H9 (cell line): ENCODE measurements around the gene DOCK2. TPM values are rescaled to one million over a fixed set of nuclear protein-coding genes. Genes with fewer than 3 reads are reported as not detected.

Experiments used
- DNase-seq: peaks from one replicate; pipeline ENCODE4 v3.0.0-alpha.2; 2017
- H2AFZ ChIP-seq: one replicate; pipeline ENCODE4 v1.6.1; 2013; ENCODE audit warnings: mild to moderate bottlenecking, low read length, control low read depth, moderate library complexity
- H2AK5ac ChIP-seq: 2 replicates; pipeline ENCODE4 v1.6.1; 2013; ENCODE audit warnings: low read length, control low read depth, mixed read lengths; ENCODE audit not compliant: insufficient read length
- H2BK120ac ChIP-seq: one replicate; pipeline ENCODE4 v1.6.1; 2013; ENCODE audit warnings: low read depth, mild to moderate bottlenecking, low read length, control low read depth, inconsistent platforms; ENCODE audit not compliant: poor library complexity, severe bottlenecking
- H2BK12ac ChIP-seq: 2 replicates; pipeline ENCODE4 v1.6.1; 2013; ENCODE audit warnings: low read length, control low read depth, mixed read lengths, low read depth; ENCODE audit not compliant: insufficient read length
- H2BK15ac ChIP-seq: 2 replicates; pipeline ENCODE4 v1.6.1; 2013; ENCODE audit warnings: low read depth, low read length, control low read depth
- H2BK20ac ChIP-seq: one replicate; pipeline ENCODE4 v1.6.1; 2013; ENCODE audit warnings: low read depth, mild to moderate bottlenecking, low read length, control low read depth, inconsistent platforms; ENCODE audit not compliant: poor library complexity, severe bottlenecking
- H2BK5ac ChIP-seq: 2 replicates; pipeline ENCODE4 v1.6.1; 2013; ENCODE audit warnings: low read length, control low read depth, mixed read lengths; ENCODE audit not compliant: insufficient read length
- H3K14ac ChIP-seq: 2 replicates; pipeline ENCODE4 v1.6.1; 2013; ENCODE audit warnings: low read length, control low read depth; ENCODE audit not compliant: insufficient read depth
- H3K18ac ChIP-seq: 2 replicates; pipeline ENCODE4 v1.6.1; 2013; ENCODE audit warnings: low read depth, mild to moderate bottlenecking, mixed read lengths, low read length, control low read depth; ENCODE audit not compliant: insufficient read length
- H3K23ac ChIP-seq: 2 replicates; pipeline ENCODE4 v1.6.1; 2013; ENCODE audit warnings: low read length, control low read depth, mixed read lengths, low read depth; ENCODE audit not compliant: insufficient read length
- H3K23me2 ChIP-seq: 2 replicates; pipeline ENCODE4 v1.6.1; 2013; ENCODE audit warnings: low read depth, mild to moderate bottlenecking, mixed read lengths, low read length, control low read depth; ENCODE audit not compliant: insufficient read length, poor library complexity, severe bottlenecking
- H3K27ac ChIP-seq: 2 replicates; pipeline ENCODE4 v1.5.1; 2013; ENCODE audit warnings: low read length, control low read depth, mixed read lengths, low read depth; ENCODE audit not compliant: insufficient read length
- H3K27me3 ChIP-seq: 2 replicates; pipeline ENCODE4 v1.6.1; 2013; ENCODE audit warnings: low read length, control low read depth, inconsistent platforms; ENCODE audit not compliant: insufficient read depth
- H3K4ac ChIP-seq: 2 replicates; pipeline ENCODE4 v1.6.1; 2013; ENCODE audit warnings: low read depth, mild to moderate bottlenecking, control low read depth, inconsistent platforms, low read length, moderate library complexity
- H3K4me1 ChIP-seq: 2 replicates; pipeline ENCODE4 v1.6.1; 2013; ENCODE audit warnings: low read length, control low read depth, inconsistent platforms; ENCODE audit not compliant: insufficient read depth
- H3K4me2 ChIP-seq: 2 replicates; pipeline ENCODE4 v1.6.1; 2013; ENCODE audit warnings: low read length, control low read depth, mixed read lengths; ENCODE audit not compliant: insufficient read length, insufficient read depth
- H3K56ac ChIP-seq: 2 replicates; pipeline ENCODE4 v1.6.1; 2013; ENCODE audit warnings: low read depth, mild to moderate bottlenecking, mixed read lengths, low read length, control low read depth; ENCODE audit not compliant: insufficient read length
- H3K79me1 ChIP-seq: 2 replicates; pipeline ENCODE4 v1.6.1; 2013; ENCODE audit warnings: low read depth, mild to moderate bottlenecking, moderate library complexity, low read length, control low read depth, inconsistent platforms; ENCODE audit not compliant: insufficient read depth, poor library complexity, severe bottlenecking
- H3K79me2 ChIP-seq: 2 replicates; pipeline ENCODE4 v1.6.1; 2013; ENCODE audit warnings: low read length, control low read depth, inconsistent platforms; ENCODE audit not compliant: insufficient read depth
- H3K9ac ChIP-seq: 2 replicates; pipeline ENCODE4 v1.6.1; 2013; ENCODE audit warnings: low read length, control low read depth, mixed read lengths; ENCODE audit not compliant: insufficient read length; ENCODE audit errors: extremely low read depth
- H3K9me3 ChIP-seq: one replicate; pipeline ENCODE4 v1.6.1; 2013; ENCODE audit warnings: low read depth, low read length, inconsistent platforms; ENCODE audit not compliant: control insufficient read depth
- H3T11ph ChIP-seq: one replicate; pipeline ENCODE4 v1.6.1; 2013; ENCODE audit warnings: mild to moderate bottlenecking, low read length, control low read depth, inconsistent platforms
- H4K20me1 ChIP-seq: one replicate; pipeline ENCODE4 v1.6.1; 2013; ENCODE audit not compliant: control insufficient read depth, insufficient read length, insufficient read depth
- H4K5ac ChIP-seq: 2 replicates; pipeline ENCODE4 v1.6.1; 2013; ENCODE audit warnings: low read depth, mild to moderate bottlenecking, mixed read lengths, low read length, control low read depth; ENCODE audit not compliant: insufficient read length
- H4K8ac ChIP-seq: replicated peaks from 2 replicates; pipeline ENCODE4 v1.6.1; 2013; ENCODE audit warnings: low read length, control low read depth, mixed read lengths, low read depth; ENCODE audit not compliant: insufficient read length
- H4K91ac ChIP-seq: 2 replicates; pipeline ENCODE4 v1.6.1; 2013; ENCODE audit warnings: low read depth, mild to moderate bottlenecking, moderate library complexity, mixed read lengths, low read length, control low read depth; ENCODE audit not compliant: insufficient read length
- H3K27ac Mint-ChIP-seq, 3 experiments: 2 replicates in 2 of 3; 3 replicates in 1 of 3; pipeline ENCODE4 v1.8.0; 2020 to 2021; ENCODE audit warnings: mixed read lengths in 3 of 3, mild to moderate bottlenecking in 1 of 3, moderate library complexity in 1 of 3
- H3K27me3 Mint-ChIP-seq: 2 replicates; pipeline ENCODE4 v1.8.0; 2021; ENCODE audit warnings: low read depth, mild to moderate bottlenecking, moderate library complexity, mixed read lengths
- H3K36me3 Mint-ChIP-seq, 3 experiments: 2 replicates in 2 of 3; 3 replicates in 1 of 3; pipeline ENCODE4 v1.8.0; 2020 to 2021; ENCODE audit warnings: low read depth in 3 of 3, mixed read lengths in 3 of 3; ENCODE audit not compliant: insufficient read depth in 1 of 3
- H3K4me1 Mint-ChIP-seq, 2 experiments: 2 replicates each; pipeline ENCODE4 v1.8.0; 2020; ENCODE audit warnings: mixed read lengths in 2 of 2
- H3K4me3 Mint-ChIP-seq, 2 experiments: 2 replicates in 1 of 2; 3 replicates in 1 of 2; pipeline ENCODE4 v1.8.0; 2020 to 2021; ENCODE audit warnings: mild to moderate bottlenecking in 2 of 2, mixed read lengths in 2 of 2, moderate library complexity in 1 of 2
- H3K9me3 Mint-ChIP-seq, 2 experiments: 2 replicates in 1 of 2; 3 replicates in 1 of 2; pipeline ENCODE4 v1.8.0; 2020; ENCODE audit warnings: mild to moderate bottlenecking in 2 of 2, mixed read lengths in 2 of 2, moderate library complexity in 1 of 2
- WGBS: extraction: QIAGEN DNeasy Blood & Tissue Kit; methylation state at CpG from one replicate; pipeline ENCODE4 v1.1.7; 2013; ENCODE audit warnings: missing lambda C conversion rate, low lambda C conversion rate, mixed read lengths; ENCODE audit not compliant: insufficient read length; ENCODE audit errors: extremely low coverage; 5-methylcytosine and 5-hydroxymethylcytosine counted together
- total RNA-seq: library from RNA; stranded (reverse); gene quantifications from 2 replicates; pipeline ENCODE4 v1.2.1, GENCODE V29; 2021
- TF ChIP-seq, protein P1 (sequence below): fragments of 200-600 bp; sonication (generic); conservative IDR thresholded peaks from 3 replicates; pipeline ENCODE4 v1.8.0; 2021; ENCODE audit warnings: antibody characterized with exemption, mild to moderate bottlenecking

Gene DOCK2
- total RNA-seq, 1 experiment from 2014 or later = 7.8 TPM

DNA sequence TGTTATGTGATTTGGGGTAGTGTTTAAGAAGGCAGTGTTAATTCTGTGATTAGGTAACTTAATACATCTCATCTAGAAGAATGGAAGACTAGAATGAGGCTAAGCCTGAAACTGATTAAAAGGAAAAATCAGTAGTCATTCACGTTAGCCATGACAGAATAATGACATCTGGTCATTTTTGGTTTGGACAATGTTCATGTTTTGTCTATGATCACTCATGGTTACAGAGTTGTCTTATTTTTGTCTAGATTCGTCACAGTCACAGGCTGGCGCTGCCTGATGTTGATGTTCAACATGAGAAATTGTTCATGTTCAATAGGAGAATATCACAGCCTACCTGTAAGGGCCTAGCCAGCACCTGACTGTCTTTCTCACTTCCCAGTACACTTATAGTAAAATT lies 9.5 kb upstream of the DOCK2 start:
- H3K4me3 Mint-ChIP-seq = no peak overlapping the region
- no peak overlapping the region for H2BK5ac ChIP-seq
- no peak overlapping the region for H3T11ph ChIP-seq
- H4K91ac ChIP-seq = no peak overlapping the region
- no peak overlapping the region for H3K56ac ChIP-seq
- H3K4ac ChIP-seq = no peak overlapping the region
- H3K9ac ChIP-seq = no peak overlapping the region
- H3K18ac ChIP-seq = no peak overlapping the region
- H3K27ac Mint-ChIP-seq = no peak overlapping the region
- no peak overlapping the region for H2BK120ac ChIP-seq
- H3K4me1 Mint-ChIP-seq = no peaks in the 10 kb centered on the region
- DNase-seq = no peak
- H3K4me1 ChIP-seq = no peaks in the 10 kb centered on the region
- H2BK20ac ChIP-seq = no peak overlapping the region
- no peak overlapping the region for H3K23ac ChIP-seq
- no peak overlapping the region for H4K5ac ChIP-seq
- H3K79me2 ChIP-seq = no peaks in the 10 kb centered on the region
- no peak overlapping the region for H2BK12ac ChIP-seq
- no CpG with 5 or more reads among the region's 3 CpGs for WGBS
- no peak overlapping the region for H3K27ac ChIP-seq
- no peak overlapping the region for H2AK5ac ChIP-seq
- no peaks in the 10 kb centered on the region for H3K9me3 ChIP-seq
- no peaks in the 10 kb centered on the region for H4K20me1 ChIP-seq
- H4K8ac ChIP-seq = no peak overlapping the region
- TF ChIP-seq, protein P1, sequence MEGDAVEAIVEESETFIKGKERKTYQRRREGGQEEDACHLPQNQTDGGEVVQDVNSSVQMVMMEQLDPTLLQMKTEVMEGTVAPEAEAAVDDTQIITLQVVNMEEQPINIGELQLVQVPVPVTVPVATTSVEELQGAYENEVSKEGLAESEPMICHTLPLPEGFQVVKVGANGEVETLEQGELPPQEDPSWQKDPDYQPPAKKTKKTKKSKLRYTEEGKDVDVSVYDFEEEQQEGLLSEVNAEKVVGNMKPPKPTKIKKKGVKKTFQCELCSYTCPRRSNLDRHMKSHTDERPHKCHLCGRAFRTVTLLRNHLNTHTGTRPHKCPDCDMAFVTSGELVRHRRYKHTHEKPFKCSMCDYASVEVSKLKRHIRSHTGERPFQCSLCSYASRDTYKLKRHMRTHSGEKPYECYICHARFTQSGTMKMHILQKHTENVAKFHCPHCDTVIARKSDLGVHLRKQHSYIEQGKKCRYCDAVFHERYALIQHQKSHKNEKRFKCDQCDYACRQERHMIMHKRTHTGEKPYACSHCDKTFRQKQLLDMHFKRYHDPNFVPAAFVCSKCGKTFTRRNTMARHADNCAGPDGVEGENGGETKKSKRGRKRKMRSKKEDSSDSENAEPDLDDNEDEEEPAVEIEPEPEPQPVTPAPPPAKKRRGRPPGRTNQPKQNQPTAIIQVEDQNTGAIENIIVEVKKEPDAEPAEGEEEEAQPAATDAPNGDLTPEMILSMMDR = no peak
- peaks cover 0 to 5% of the 10 kb centered on the region in 2 experiments; a peak in 1 of 5 replicates for H3K9me3 Mint-ChIP-seq
- H2BK15ac ChIP-seq = no peak overlapping the region
- no peak overlapping the region for H2AFZ ChIP-seq
- no peaks in the 10 kb centered on the region for H3K36me3 Mint-ChIP-seq
- no peak overlapping the region for H3K14ac ChIP-seq
- no peak overlapping the region for H3K4me2 ChIP-seq
- H3K27me3 ChIP-seq = no peaks in the 10 kb centered on the region
- H3K23me2 ChIP-seq = no peaks in the 10 kb centered on the region
- no peaks in the 10 kb centered on the region for H3K79me1 ChIP-seq
- H3K27me3 Mint-ChIP-seq = peaks cover 1% of the 10 kb centered on the region; the same call in 1 of the 2 replicates
